Lower leg skin (tissue), 4 donors: ENCODE measurements around the gene VAX1. TPM values are rescaled to one million over a fixed set of nuclear protein-coding genes. Genes with fewer than 3 reads are reported as not detected.

ENCODE experiments used
- DNase-seq, 2 donors: peaks; one replicate each; pipeline ENCODE4 v3.0.0-alpha.2; 2019; ENCODE audit warnings: low spot score in 2 of 2
- H3K4me3 ChIP-seq: fragments of 200-600 bp; sonication (generic); 2 replicates; pipeline ENCODE4 v1.5.1; 2017; ENCODE audit warnings: mild to moderate bottlenecking, low read depth; ENCODE audit not compliant: poor library complexity, severe bottlenecking
- CTCF ChIP-seq, 3 donors: fragments of 450-650 bp; IDR thresholded peaks; one replicate each; pipeline ENCODE4 v1.5.1; 2016; ENCODE audit warnings: antibody characterized with exemption in 3 of 3, mild to moderate bottlenecking in 3 of 3, moderate library complexity in 2 of 3
- POLR2A ChIP-seq, 2 donors: fragments of 450-650 bp; IDR thresholded peaks; one replicate each; pipeline ENCODE4 v1.6.1; 2016 to 2017; ENCODE audit warnings: antibody characterized with exemption in 2 of 2, mild to moderate bottlenecking in 1 of 2, moderate library complexity in 1 of 2
- WGBS, 2 donors: methylation state at CpG; one replicate each; pipeline ENCODE4 v1.1.5; 2018; 5-methylcytosine and 5-hydroxymethylcytosine counted together
- intact Hi-C: fragments of 100-400 bp; cut with DNase I; formaldehyde crosslinking; loops from one replicate; pipeline ENCODE4 v1.15.0; 2023; ENCODE audit warnings: low total_unique reads
- total RNA-seq, 4 donors: library from RNA; depleted of rRNA; stranded (reverse); fragments of >200 nt; gene quantifications; one replicate each; pipeline ENCODE4 v1.1.0, GENCODE V29; 2016

The VAX1 gene
- total RNA-seq, 4 donors from 2014 or later, result not detected

- TF ChIP-seq POLR2A (IDR thresholded peaks at IDR 0.05) (no peak), CTCF (IDR thresholded peaks at IDR 0.05) (no peak)
- no peak overlapping the region for H3K4me3 ChIP-seq
- DNase-seq, result no peak
- WGBS, 2 donors, result 10% methylated on average over 25 of the region's 25 CpGs
- intact Hi-C loops, result loop anchor here (10.0 kb wide), 1 partner anchor 494 kb away; no protein-coding TSS in a partner anchor
Measured at GRCh38 chr10:117168729-117169128, 30.7 kb upstream of the VAX1 start.

GRCh38 chr10:117167789-117168674 lies 30.0 kb upstream of the VAX1 start:
- DNase-seq, result peak; percentile 29 to 91
- H3K4me3 ChIP-seq, result no peak overlapping the region
- TF ChIP-seq POLR2A (IDR thresholded peaks at IDR 0.05) (no peak), CTCF (IDR thresholded peaks at IDR 0.05) (peak in 1 of 3 donors; percentile 67)
- WGBS, 2 donors, result 1 to 2% methylated on average over 48 to 72 of the region's 75 CpGs
- intact Hi-C loops, result loop anchor here (10.0 kb wide), 1 partner anchor 493 kb away; no protein-coding TSS in a partner anchor

- intact Hi-C loops, result loop anchor here (10.0 kb wide), 1 partner anchor 493 kb away; no protein-coding TSS in a partner anchor
- DNase-seq, result no peak
- TF ChIP-seq CTCF (IDR thresholded peaks at IDR 0.05) (no peak), POLR2A (IDR thresholded peaks at IDR 0.05) (no peak)
- no peak overlapping the region for H3K4me3 ChIP-seq
- 7 to 12% methylated on average over 14 to 20 of the region's 21 CpGs for WGBS, 2 donors
Measured at GRCh38 chr10:117167346-117167788, 29.3 kb upstream of the VAX1 start.

GRCh38 chr10:117166418-117167345 lies 28.6 kb upstream of the VAX1 start:
- no peak for DNase-seq
- TF ChIP-seq POLR2A (IDR thresholded peaks at IDR 0.05) (no peak), CTCF (IDR thresholded peaks at IDR 0.05) (no peak)
- 8 to 10% methylated on average over 27 to 31 of the region's 41 CpGs for WGBS, 2 donors
- H3K4me3 ChIP-seq, result no peak overlapping the region
- intact Hi-C loops, result loop anchor here (10.0 kb wide), 1 partner anchor 492 kb away; no protein-coding TSS in a partner anchor

- H3K4me3 ChIP-seq, result no peak overlapping the region
- no peak for DNase-seq
- TF ChIP-seq CTCF (IDR thresholded peaks at IDR 0.05), result no peak
- no peak for TF ChIP-seq POLR2A (IDR thresholded peaks at IDR 0.05)
- intact Hi-C loops, result loop anchor here (10.0 kb wide), 1 partner anchor 491 kb away; no protein-coding TSS in a partner anchor
- WGBS, 2 donors, result 0 to 2% methylated on average over 45 to 47 of the region's 51 CpGs
Measured at GRCh38 chr10:117165538-117166417, 27.7 kb upstream of the VAX1 start.
